WTC11 (cell line): ENCODE measurements around the gene FOXB2. TPM values are rescaled to one million over a fixed set of nuclear protein-coding genes. Genes with fewer than 3 reads are reported as not detected.

Experiments used
- ATAC-seq: fragments of 200-7000 bp; cut with Tn5 transposase; 2 replicates; pipeline ENCODE4 v1.10.0; 2021; ENCODE audit warnings: mild to moderate bottlenecking, moderate library complexity
- CTCF ChIA-PET: fragments of 300-600 bp; sonication (Branson Sonifier 250); formaldehyde crosslinking; loops from one replicate; lab custom pipeline; 2021; ENCODE audit warnings: antibody characterized with exemption; lab: Charles Lee
- POLR2A ChIA-PET: fragments of 350-600 bp; sonication (Branson Sonifier 250); formaldehyde crosslinking; loops from one replicate; lab custom pipeline; 2021; ENCODE audit warnings: antibody characterized with exemption; lab: Charles Lee
- DNase-seq: peaks from one replicate; pipeline ENCODE4 v3.0.0; 2021; ENCODE audit warnings: low spot score
- H3K27ac Mint-ChIP-seq: 2 replicates; pipeline ENCODE4 v1.8.0; 2021; ENCODE audit warnings: mixed read lengths
- H3K27me3 Mint-ChIP-seq: 2 replicates; pipeline ENCODE4 v1.8.0; 2021; ENCODE audit warnings: low read depth, mild to moderate bottlenecking, moderate library complexity, mixed read lengths
- H3K36me3 Mint-ChIP-seq: 2 replicates; pipeline ENCODE4 v1.8.0; 2021; ENCODE audit warnings: mixed read lengths
- H3K4me1 Mint-ChIP-seq: 2 replicates; pipeline ENCODE4 v1.8.0; 2022; ENCODE audit warnings: mixed read lengths
- H3K4me3 Mint-ChIP-seq: 2 replicates; pipeline ENCODE4 v1.8.0; 2021; ENCODE audit warnings: mild to moderate bottlenecking, moderate library complexity, mixed read lengths
- H3K9me3 Mint-ChIP-seq: 2 replicates; pipeline ENCODE4 v1.8.0; 2021; ENCODE audit warnings: mixed read lengths
- CREM ChIP-seq: sonication (generic); formaldehyde crosslinking; IDR thresholded peaks from 2 replicates; pipeline ENCODE4 v1.8.1; 2022; ENCODE audit warnings: mild to moderate bottlenecking, missing genetic modification reagents, moderate library complexity
- EMX1 ChIP-seq: fragments of 250-450 bp; sonication (Bioruptor Pico); IDR thresholded peaks from 2 replicates; pipeline ENCODE4 v1.8.0; 2021; ENCODE audit warnings: mild to moderate bottlenecking
- ESRRA ChIP-seq: sonication (generic); formaldehyde crosslinking; IDR thresholded peaks from 2 replicates; pipeline ENCODE4 v1.8.1; 2022; ENCODE audit warnings: mild to moderate bottlenecking, missing genetic modification reagents, borderline replicate concordance
- GABPB1 ChIP-seq: sonication (generic); formaldehyde crosslinking; IDR thresholded peaks from 2 replicates; pipeline ENCODE4 v1.8.1; 2023; ENCODE audit warnings: mild to moderate bottlenecking, missing genetic modification reagents
- GRHL2 ChIP-seq: fragments of 250-450 bp; sonication (Bioruptor Pico); IDR thresholded peaks from 2 replicates; pipeline ENCODE4 v1.8.0; 2022; ENCODE audit warnings: mild to moderate bottlenecking, moderate library complexity; ENCODE audit not compliant: insufficient replicate concordance, severe bottlenecking
- HMGA2 ChIP-seq: fragments of 250-450 bp; sonication (Bioruptor Pico); IDR thresholded peaks from 2 replicates; pipeline ENCODE4 v1.4.0; 2021; ENCODE audit warnings: mild to moderate bottlenecking, moderate library complexity
- NFYB ChIP-seq: sonication (generic); formaldehyde crosslinking; conservative IDR thresholded peaks from 2 replicates; pipeline ENCODE4 v1.8.0; 2022; ENCODE audit warnings: low read depth, missing genetic modification reagents
- NR2C2 ChIP-seq: sonication (generic); formaldehyde crosslinking; IDR thresholded peaks from 2 replicates; pipeline ENCODE4 v1.8.0; 2022; ENCODE audit warnings: mild to moderate bottlenecking, missing genetic modification reagents
- ZNF121 ChIP-seq: sonication (generic); formaldehyde crosslinking; IDR thresholded peaks from 2 replicates; pipeline ENCODE4 v1.8.0; 2023; ENCODE audit warnings: missing genetic modification reagents
- ZNF219 ChIP-seq: sonication (generic); formaldehyde crosslinking; IDR thresholded peaks from 2 replicates; pipeline ENCODE4 v1.8.0; 2023; ENCODE audit warnings: missing genetic modification reagents, mild to moderate bottlenecking, borderline replicate concordance
- ZNF396 ChIP-seq: fragments of 250-450 bp; sonication (Bioruptor Pico); IDR thresholded peaks from 2 replicates; pipeline ENCODE4 v1.8.0; 2021; ENCODE audit warnings: mild to moderate bottlenecking, moderate library complexity, borderline replicate concordance
- ZNF423 ChIP-seq: fragments of 250-450 bp; sonication (Bioruptor Pico); IDR thresholded peaks from 2 replicates; pipeline ENCODE4 v2.1.2; 2022; ENCODE audit warnings: mild to moderate bottlenecking, moderate library complexity
- total RNA-seq: library from RNA; stranded (reverse); gene quantifications from 3 replicates; pipeline ENCODE4 v1.2.3, GENCODE V29; 2021
- TF ChIP-seq, protein P1 (sequence below): fragments of 250-450 bp; sonication (Bioruptor Pico); IDR thresholded peaks from 2 replicates; pipeline ENCODE4 v1.9.0; 2021; ENCODE audit warnings: mild to moderate bottlenecking
- TF ChIP-seq, protein P2 (sequence below): sonication (generic); formaldehyde crosslinking; IDR thresholded peaks from 2 replicates; pipeline ENCODE4 v1.8.0; 2023; ENCODE audit warnings: missing genetic modification reagents
- TF ChIP-seq, protein P3 (sequence below): sonication (generic); formaldehyde crosslinking; IDR thresholded peaks from 2 replicates; pipeline ENCODE4 v1.8.0; 2022; ENCODE audit warnings: mild to moderate bottlenecking, missing genetic modification reagents
- TF ChIP-seq, protein P4 (sequence below): sonication (generic); formaldehyde crosslinking; IDR thresholded peaks from 2 replicates; pipeline ENCODE4 v1.8.0; 2022; ENCODE audit warnings: missing genetic modification reagents
- TF ChIP-seq, protein P5 (sequence below): sonication (generic); formaldehyde crosslinking; IDR thresholded peaks from 2 replicates; pipeline ENCODE4 v1.8.1; 2022; ENCODE audit warnings: low read depth, missing genetic modification reagents, borderline replicate concordance
- TF ChIP-seq, protein P6 (sequence below): fragments of 250-450 bp; sonication (Bioruptor Pico); IDR thresholded peaks from 2 replicates; pipeline ENCODE4 v1.9.0; 2021; ENCODE audit warnings: mild to moderate bottlenecking, borderline replicate concordance
- TF ChIP-seq, protein P7 (sequence below): sonication (generic); formaldehyde crosslinking; IDR thresholded peaks from 2 replicates; pipeline ENCODE4 v1.8.0; 2023; ENCODE audit warnings: mild to moderate bottlenecking, missing genetic modification reagents
- TF ChIP-seq, protein P8 (sequence below): fragments of 200-600 bp; IDR thresholded peaks from 2 replicates; pipeline ENCODE4 v1.8.0; 2022; ENCODE audit warnings: antibody characterized with exemption

The FOXB2 gene
- total RNA-seq, 1 experiment from 2014 or later, result 0.22 TPM

DNA sequence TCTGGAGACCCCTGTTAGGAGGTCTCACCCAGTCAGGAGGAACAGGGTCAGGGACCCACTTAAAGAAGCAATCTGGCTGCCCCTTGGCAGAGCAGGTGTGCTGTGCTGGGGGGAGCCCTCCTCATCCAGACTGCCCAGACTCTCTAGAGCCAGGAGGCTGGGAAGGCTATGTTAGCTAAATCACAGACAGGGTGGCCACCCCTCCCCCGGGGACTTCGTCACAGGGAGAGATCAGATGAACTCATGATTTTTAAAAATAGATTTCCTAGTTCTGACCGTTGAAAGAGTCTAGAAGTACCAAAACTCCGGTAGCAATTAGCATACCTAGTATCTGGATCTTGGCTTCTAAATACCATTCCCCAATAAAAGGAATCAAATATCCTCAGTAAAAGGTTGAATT is 35.0 kb upstream of the FOXB2 start (continued):
- TF ChIP-seq ZNF423 (CRISPR knock-in tag) (no peak), CREM (CRISPR knock-in tag) (no peak), NR2C2 (CRISPR knock-in tag) (no peak), EMX1 (CRISPR knock-in tag) (no peak), HMGA2 (CRISPR knock-in tag) (no peak)
- TF ChIP-seq, protein P1, sequence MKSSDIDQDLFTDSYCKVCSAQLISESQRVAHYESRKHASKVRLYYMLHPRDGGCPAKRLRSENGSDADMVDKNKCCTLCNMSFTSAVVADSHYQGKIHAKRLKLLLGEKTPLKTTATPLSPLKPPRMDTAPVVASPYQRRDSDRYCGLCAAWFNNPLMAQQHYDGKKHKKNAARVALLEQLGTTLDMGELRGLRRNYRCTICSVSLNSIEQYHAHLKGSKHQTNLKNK (CRISPR knock-in tag), result no peak
- TF ChIP-seq, protein P2, sequence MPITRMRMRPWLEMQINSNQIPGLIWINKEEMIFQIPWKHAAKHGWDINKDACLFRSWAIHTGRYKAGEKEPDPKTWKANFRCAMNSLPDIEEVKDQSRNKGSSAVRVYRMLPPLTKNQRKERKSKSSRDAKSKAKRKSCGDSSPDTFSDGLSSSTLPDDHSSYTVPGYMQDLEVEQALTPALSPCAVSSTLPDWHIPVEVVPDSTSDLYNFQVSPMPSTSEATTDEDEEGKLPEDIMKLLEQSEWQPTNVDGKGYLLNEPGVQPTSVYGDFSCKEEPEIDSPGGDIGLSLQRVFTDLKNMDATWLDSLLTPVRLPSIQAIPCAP (CRISPR knock-in tag), result no peak
- TF ChIP-seq, protein P3, sequence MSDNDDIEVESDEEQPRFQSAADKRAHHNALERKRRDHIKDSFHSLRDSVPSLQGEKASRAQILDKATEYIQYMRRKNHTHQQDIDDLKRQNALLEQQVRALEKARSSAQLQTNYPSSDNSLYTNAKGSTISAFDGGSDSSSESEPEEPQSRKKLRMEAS (CRISPR knock-in tag), result no peak
- TF ChIP-seq, protein P4, sequence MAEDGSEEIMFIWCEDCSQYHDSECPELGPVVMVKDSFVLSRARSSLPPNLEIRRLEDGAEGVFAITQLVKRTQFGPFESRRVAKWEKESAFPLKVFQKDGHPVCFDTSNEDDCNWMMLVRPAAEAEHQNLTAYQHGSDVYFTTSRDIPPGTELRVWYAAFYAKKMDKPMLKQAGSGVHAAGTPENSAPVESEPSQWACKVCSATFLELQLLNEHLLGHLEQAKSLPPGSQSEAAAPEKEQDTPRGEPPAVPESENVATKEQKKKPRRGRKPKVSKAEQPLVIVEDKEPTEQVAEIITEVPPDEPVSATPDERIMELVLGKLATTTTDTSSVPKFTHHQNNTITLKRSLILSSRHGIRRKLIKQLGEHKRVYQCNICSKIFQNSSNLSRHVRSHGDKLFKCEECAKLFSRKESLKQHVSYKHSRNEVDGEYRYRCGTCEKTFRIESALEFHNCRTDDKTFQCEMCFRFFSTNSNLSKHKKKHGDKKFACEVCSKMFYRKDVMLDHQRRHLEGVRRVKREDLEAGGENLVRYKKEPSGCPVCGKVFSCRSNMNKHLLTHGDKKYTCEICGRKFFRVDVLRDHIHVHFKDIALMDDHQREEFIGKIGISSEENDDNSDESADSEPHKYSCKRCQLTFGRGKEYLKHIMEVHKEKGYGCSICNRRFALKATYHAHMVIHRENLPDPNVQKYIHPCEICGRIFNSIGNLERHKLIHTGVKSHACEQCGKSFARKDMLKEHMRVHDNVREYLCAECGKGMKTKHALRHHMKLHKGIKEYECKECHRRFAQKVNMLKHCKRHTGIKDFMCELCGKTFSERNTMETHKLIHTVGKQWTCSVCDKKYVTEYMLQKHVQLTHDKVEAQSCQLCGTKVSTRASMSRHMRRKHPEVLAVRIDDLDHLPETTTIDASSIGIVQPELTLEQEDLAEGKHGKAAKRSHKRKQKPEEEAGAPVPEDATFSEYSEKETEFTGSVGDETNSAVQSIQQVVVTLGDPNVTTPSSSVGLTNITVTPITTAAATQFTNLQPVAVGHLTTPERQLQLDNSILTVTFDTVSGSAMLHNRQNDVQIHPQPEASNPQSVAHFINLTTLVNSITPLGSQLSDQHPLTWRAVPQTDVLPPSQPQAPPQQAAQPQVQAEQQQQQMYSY (CRISPR knock-in tag), result no peak
- TF ChIP-seq, protein P5, sequence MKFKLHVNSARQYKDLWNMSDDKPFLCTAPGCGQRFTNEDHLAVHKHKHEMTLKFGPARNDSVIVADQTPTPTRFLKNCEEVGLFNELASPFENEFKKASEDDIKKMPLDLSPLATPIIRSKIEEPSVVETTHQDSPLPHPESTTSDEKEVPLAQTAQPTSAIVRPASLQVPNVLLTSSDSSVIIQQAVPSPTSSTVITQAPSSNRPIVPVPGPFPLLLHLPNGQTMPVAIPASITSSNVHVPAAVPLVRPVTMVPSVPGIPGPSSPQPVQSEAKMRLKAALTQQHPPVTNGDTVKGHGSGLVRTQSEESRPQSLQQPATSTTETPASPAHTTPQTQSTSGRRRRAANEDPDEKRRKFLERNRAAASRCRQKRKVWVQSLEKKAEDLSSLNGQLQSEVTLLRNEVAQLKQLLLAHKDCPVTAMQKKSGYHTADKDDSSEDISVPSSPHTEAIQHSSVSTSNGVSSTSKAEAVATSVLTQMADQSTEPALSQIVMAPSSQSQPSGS (CRISPR knock-in tag), result no peak
- TF ChIP-seq, protein P6, sequence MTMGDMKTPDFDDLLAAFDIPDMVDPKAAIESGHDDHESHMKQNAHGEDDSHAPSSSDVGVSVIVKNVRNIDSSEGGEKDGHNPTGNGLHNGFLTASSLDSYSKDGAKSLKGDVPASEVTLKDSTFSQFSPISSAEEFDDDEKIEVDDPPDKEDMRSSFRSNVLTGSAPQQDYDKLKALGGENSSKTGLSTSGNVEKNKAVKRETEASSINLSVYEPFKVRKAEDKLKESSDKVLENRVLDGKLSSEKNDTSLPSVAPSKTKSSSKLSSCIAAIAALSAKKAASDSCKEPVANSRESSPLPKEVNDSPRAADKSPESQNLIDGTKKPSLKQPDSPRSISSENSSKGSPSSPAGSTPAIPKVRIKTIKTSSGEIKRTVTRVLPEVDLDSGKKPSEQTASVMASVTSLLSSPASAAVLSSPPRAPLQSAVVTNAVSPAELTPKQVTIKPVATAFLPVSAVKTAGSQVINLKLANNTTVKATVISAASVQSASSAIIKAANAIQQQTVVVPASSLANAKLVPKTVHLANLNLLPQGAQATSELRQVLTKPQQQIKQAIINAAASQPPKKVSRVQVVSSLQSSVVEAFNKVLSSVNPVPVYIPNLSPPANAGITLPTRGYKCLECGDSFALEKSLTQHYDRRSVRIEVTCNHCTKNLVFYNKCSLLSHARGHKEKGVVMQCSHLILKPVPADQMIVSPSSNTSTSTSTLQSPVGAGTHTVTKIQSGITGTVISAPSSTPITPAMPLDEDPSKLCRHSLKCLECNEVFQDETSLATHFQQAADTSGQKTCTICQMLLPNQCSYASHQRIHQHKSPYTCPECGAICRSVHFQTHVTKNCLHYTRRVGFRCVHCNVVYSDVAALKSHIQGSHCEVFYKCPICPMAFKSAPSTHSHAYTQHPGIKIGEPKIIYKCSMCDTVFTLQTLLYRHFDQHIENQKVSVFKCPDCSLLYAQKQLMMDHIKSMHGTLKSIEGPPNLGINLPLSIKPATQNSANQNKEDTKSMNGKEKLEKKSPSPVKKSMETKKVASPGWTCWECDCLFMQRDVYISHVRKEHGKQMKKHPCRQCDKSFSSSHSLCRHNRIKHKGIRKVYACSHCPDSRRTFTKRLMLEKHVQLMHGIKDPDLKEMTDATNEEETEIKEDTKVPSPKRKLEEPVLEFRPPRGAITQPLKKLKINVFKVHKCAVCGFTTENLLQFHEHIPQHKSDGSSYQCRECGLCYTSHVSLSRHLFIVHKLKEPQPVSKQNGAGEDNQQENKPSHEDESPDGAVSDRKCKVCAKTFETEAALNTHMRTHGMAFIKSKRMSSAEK (CRISPR knock-in tag), result no peak

DNA sequence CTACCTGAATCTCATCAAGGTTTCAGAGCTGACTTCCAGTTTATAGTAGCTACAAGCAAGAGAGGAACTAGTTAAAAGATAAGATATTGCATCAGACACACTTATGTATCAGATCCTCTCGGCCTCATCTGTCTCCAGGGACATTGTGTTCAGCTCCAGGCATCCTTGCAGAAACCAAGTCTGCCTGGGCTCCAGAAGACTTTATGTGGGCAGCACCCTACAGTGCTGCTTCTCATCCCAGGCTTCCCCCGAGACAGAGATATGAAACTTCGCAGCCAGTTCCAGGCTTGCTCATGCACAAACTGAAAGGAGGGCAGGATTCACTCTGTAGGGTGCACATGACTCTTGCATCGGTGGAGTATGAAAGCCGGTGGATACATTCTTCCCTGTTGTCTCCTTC is 33.9 kb upstream of the FOXB2 start:
- CTCF ChIA-PET, result no interaction called here

More for the DNA sequence above, 33.9 kb upstream of the FOXB2 start:
- TF ChIP-seq HMGA2 (CRISPR knock-in tag), result no peak
- no peak for TF ChIP-seq NFYB (CRISPR knock-in tag)
- no peak for TF ChIP-seq GRHL2 (CRISPR knock-in tag)
- no peak for TF ChIP-seq ZNF121 (CRISPR knock-in tag)
- TF ChIP-seq, protein P7, sequence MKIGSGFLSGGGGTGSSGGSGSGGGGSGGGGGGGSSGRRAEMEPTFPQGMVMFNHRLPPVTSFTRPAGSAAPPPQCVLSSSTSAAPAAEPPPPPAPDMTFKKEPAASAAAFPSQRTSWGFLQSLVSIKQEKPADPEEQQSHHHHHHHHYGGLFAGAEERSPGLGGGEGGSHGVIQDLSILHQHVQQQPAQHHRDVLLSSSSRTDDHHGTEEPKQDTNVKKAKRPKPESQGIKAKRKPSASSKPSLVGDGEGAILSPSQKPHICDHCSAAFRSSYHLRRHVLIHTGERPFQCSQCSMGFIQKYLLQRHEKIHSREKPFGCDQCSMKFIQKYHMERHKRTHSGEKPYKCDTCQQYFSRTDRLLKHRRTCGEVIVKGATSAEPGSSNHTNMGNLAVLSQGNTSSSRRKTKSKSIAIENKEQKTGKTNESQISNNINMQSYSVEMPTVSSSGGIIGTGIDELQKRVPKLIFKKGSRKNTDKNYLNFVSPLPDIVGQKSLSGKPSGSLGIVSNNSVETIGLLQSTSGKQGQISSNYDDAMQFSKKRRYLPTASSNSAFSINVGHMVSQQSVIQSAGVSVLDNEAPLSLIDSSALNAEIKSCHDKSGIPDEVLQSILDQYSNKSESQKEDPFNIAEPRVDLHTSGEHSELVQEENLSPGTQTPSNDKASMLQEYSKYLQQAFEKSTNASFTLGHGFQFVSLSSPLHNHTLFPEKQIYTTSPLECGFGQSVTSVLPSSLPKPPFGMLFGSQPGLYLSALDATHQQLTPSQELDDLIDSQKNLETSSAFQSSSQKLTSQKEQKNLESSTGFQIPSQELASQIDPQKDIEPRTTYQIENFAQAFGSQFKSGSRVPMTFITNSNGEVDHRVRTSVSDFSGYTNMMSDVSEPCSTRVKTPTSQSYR (CRISPR knock-in tag), result no peak
- no peak for TF ChIP-seq ESRRA
- TF ChIP-seq EMX1 (CRISPR knock-in tag), result no peak
- TF ChIP-seq, protein P8, sequence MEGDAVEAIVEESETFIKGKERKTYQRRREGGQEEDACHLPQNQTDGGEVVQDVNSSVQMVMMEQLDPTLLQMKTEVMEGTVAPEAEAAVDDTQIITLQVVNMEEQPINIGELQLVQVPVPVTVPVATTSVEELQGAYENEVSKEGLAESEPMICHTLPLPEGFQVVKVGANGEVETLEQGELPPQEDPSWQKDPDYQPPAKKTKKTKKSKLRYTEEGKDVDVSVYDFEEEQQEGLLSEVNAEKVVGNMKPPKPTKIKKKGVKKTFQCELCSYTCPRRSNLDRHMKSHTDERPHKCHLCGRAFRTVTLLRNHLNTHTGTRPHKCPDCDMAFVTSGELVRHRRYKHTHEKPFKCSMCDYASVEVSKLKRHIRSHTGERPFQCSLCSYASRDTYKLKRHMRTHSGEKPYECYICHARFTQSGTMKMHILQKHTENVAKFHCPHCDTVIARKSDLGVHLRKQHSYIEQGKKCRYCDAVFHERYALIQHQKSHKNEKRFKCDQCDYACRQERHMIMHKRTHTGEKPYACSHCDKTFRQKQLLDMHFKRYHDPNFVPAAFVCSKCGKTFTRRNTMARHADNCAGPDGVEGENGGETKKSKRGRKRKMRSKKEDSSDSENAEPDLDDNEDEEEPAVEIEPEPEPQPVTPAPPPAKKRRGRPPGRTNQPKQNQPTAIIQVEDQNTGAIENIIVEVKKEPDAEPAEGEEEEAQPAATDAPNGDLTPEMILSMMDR, result no peak
- TF ChIP-seq ZNF219 (CRISPR knock-in tag), result no peak
- TF ChIP-seq ZNF396 (CRISPR knock-in tag), result no peak
- TF ChIP-seq GABPB1, result no peak
- Mint-ChIP-seq H3K4me1 (peaks cover 6% of the 10 kb centered on the region; the same call in 1 of the 2 replicates), H3K9me3 (no peaks in the 10 kb centered on the region), H3K4me3 (no peak overlapping the region), H3K27me3 (no peaks in the 10 kb centered on the region), H3K27ac (no peak overlapping the region), H3K36me3 (no peaks in the 10 kb centered on the region)
- DNase-seq (no peak), ATAC-seq (no peak)
- POLR2A ChIA-PET, result no interaction called here
